Vagina (tissue), 2 donors: Measurements from ENCODE around the gene POMGNT2.

Source experiments
- POLR2A ChIP-seq, 2 donors: fragments of 450-650 bp; IDR thresholded peaks; one replicate each; pipeline ENCODE4 v1.6.1; 2017; ENCODE audit warnings: antibody characterized with exemption in 2 of 2, mild to moderate bottlenecking in 2 of 2, moderate library complexity in 2 of 2
- POLR2AphosphoS5 ChIP-seq, 2 donors: sonication (generic); formaldehyde crosslinking; IDR thresholded peaks; one replicate each; pipeline ENCODE4 v1.9.0; 2017; ENCODE audit warnings: antibody characterized with exemption in 2 of 2, mild to moderate bottlenecking in 2 of 2, low read depth in 1 of 2; ENCODE audit not compliant: insufficient read depth in 1 of 2
- TF ChIP-seq, protein P1 (sequence below), 3 experiments: fragments of 450-650 bp in 2 of 3; fragments of 200-600 bp in 1 of 3; sonication (generic) in 1 of 3; IDR thresholded peaks; one replicate each; pipeline ENCODE4 v1.5.1; 2017 to 2019; ENCODE audit warnings: antibody characterized with exemption in 3 of 3, mild to moderate bottlenecking in 2 of 3, moderate library complexity in 2 of 3

DNA sequence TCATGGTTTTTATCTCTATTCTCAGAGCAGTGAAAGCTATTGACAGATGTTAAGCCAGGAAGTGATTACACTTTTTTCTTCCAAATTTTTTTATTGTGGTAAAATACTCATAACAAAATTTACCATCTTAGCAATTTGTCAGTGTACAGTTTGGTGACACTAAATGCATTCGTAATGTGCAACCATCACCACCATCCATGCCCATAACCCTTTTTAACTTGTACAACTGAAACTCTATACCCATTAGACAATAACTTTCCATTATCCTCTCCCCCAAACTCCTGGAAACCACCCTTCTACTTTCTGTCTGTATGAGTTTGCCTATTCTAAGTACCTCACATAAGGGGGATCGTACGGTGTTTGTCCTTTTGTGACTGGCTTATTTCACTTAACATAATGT, 15.1 kb upstream of the POMGNT2 start:
- TF ChIP-seq, protein P1, sequence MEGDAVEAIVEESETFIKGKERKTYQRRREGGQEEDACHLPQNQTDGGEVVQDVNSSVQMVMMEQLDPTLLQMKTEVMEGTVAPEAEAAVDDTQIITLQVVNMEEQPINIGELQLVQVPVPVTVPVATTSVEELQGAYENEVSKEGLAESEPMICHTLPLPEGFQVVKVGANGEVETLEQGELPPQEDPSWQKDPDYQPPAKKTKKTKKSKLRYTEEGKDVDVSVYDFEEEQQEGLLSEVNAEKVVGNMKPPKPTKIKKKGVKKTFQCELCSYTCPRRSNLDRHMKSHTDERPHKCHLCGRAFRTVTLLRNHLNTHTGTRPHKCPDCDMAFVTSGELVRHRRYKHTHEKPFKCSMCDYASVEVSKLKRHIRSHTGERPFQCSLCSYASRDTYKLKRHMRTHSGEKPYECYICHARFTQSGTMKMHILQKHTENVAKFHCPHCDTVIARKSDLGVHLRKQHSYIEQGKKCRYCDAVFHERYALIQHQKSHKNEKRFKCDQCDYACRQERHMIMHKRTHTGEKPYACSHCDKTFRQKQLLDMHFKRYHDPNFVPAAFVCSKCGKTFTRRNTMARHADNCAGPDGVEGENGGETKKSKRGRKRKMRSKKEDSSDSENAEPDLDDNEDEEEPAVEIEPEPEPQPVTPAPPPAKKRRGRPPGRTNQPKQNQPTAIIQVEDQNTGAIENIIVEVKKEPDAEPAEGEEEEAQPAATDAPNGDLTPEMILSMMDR (IDR thresholded peaks at IDR 0.05): no peak
- TF ChIP-seq POLR2AphosphoS5 (IDR thresholded peaks at IDR 0.05; ENCODE audit: insufficient read depth in 1 of 2, low read depth in 1 of 2): no peak
- TF ChIP-seq POLR2A (IDR thresholded peaks at IDR 0.05): no peak
